HTR-8/SVneo (cell line): ENCODE results near the gene CCNT1.
"Not testable (repeated sequence)": the region's sequence is repeated elsewhere in the genome, so short reads cannot be mapped to it uniquely, and the experiment has no call there.

Experiments used
- DNase-seq: peaks from one replicate; pipeline ENCODE4 v3.0.0; 2011; ENCODE audit warnings: low spot score, mixed read lengths; ENCODE audit not compliant: insufficient read length
- FAIRE-seq: peaks from 2 replicates; lab custom pipeline; 2011; peaks lifted over from hg19 to GRCh38; lab: Jason Lieb, UNC

CCNT1 gene

DNA sequence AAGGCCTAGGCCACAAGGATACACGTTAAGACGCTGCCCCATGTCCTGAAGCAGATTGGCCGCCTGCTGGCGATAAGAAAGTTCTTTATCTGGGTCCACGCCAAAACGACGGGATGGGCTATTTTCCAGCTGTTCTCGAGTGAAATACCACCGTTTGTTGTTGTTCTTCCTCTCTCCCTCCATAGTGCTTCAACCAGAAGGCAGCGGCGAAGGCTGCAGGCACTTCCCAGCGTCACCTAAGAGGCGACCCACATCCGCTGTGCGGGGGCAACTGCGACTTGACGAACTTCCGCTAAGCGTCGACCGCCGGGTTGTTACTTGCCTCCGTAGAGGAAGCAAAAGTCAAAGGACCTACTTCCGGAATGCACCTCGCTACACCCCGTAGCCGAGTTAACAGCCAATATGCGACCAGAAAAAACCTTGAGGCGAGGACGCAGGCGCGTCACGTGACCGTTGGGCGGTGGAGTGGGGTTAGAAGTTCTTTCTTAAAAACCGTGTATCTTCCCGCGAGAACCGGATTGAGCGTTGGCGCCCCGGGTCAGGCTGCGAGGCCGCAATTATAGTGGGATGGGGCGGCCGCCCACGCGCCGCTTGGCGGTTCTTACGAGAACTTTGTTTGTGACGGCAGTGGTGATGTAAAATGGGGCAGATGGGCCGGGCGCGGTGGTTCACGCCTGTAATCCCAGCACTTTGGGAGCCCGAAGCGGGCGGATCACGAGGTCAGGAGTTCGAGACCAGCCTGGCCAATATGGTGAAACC lies at the start of gene CCNT1:
Gene CCNT1, minus strand, starts transcription at position 215 of the 759 bp plus-strand sequence. Its CDS starts 32 bp downstream, at position 183.
- FAIRE-seq: peak; percentile 90

DNA sequence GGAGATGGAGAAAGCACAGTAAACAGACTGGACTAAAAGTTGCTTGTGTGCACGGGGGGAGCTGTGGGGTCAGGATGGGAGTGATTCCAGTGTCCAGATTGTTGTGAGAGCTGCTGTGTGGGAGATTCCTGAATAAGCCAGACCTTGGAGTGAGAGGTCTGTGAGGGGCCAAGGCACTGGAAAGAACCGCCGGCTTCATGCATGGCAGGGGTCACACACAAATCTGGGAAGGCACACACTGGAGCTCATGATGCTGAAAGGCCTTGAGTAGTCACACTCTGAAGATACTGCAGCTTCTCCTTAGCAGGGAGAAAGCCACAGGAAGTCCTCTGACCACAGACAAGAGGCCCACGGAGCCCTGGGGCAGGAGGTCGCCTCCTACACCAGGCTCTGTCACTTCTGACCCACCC lies 49.3 kb upstream of the CCNT1 start:
- FAIRE-seq: no peak
- DNase-seq: no peak

More for the DNA sequence above, at the start of gene CCNT1:
- peak; percentile 100 for DNase-seq

DNA sequence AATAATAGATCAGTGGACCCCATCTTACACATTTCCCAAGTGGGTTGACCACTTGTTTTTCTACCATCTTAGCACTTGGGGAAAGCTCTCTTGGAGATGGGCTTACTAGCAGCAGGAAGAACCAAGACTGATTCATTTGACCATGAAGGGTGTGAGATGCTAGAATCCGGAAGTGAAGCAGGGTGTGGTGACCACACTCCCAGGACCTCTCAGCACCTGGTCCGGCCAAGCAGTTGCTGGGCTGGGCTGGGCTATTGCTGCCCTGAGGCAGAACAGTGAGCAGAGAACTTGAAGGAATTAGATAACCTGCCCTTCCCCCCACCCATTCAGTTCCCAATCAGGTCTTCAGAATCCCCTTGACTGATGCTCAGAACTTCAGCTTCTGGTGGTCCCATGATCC lies 48.0 kb upstream of the CCNT1 start:
- no peak for FAIRE-seq

DNA sequence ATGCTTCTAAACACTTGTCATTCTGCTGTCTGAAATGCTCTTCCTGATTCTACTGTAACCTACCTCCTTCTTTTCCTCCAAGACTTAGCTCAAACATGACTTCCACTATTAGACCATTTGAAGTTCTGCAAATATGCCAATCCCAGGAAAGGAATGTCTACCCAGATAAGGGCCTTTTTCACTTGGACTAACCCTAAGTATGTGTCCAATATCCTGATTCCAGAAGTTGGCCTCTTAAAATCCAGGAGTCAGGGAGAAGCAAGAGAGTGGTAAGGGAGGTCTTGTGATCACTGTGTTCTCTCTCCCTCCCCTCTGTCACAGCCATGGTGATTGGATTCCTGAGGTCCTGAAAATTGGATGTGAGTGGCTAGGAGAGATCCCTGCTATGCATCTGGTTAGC lies 42.2 kb upstream of the CCNT1 start:
- FAIRE-seq (no peak), DNase-seq (no peak)

More for the DNA sequence above, 48.0 kb upstream of the CCNT1 start:
- DNase-seq: no peak

DNA sequence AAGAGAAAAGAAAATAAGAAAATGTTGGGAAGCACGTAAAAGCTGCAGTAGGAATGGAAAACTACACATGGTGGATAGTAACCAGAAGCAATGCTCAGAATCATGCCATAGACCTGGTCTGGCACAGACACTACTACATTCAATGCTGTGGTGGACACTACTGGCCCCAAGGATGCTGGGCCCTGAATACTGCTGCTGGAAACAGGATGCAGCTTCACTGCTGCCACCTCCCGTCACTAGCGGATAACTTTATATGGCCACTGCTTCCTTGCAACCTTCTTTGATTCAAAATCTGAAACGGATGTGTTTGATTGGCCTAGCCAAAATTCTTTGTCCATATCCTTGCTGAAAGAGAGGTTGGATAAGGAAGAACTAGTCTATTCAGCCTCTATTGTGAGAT lies 41.7 kb upstream of the CCNT1 start:
- FAIRE-seq (no peak), DNase-seq (no peak)

DNA sequence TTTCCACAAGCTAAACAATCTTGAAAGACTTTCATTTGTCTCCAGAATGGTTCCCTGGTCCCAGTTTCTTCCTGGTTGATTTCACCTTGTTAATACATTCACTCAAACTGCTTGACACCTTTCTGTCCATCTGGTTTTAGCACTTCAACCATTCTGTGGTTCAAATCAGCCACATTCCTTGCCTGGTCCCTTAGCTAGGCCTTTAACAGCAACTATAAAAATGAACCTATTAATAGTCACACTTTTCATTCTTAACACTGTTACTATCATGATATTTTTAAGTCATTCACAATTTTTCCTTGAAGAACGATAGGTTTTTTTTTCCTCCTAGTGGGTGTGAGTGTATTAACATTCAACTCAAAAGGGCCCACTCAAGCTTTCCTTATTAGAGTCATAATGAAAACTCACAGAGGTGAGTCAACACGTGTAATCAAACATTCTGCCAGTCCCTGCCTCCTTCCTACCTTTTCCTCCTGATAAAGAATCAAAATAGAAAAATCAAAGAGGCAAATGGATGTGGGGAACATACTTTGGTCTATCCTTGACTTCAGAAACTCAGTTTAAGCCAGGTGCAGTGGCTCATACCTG lies 34.4 kb upstream of the CCNT1 start:
- no peak for FAIRE-seq
- DNase-seq: no peak

DNA sequence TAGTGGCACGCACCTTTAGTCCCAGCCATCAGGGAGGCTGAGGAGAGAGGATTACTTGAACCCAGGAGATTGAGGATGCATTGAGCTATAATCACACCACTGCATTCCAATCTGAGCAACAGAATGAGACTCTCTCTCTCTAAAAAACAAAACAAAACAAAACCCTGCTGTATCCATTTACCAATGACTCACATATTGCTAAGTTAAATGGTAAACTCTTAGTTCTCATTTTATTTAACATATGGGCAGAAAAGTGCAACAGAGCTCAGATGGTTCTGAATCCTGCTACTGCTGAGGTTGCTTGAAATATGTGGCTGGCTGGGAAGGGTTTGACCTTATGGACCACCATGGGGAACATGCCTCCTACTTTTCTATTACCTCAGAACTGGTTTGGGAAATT lies 33.7 kb upstream of the CCNT1 start:
- FAIRE-seq (no peak), DNase-seq (no peak)

DNA sequence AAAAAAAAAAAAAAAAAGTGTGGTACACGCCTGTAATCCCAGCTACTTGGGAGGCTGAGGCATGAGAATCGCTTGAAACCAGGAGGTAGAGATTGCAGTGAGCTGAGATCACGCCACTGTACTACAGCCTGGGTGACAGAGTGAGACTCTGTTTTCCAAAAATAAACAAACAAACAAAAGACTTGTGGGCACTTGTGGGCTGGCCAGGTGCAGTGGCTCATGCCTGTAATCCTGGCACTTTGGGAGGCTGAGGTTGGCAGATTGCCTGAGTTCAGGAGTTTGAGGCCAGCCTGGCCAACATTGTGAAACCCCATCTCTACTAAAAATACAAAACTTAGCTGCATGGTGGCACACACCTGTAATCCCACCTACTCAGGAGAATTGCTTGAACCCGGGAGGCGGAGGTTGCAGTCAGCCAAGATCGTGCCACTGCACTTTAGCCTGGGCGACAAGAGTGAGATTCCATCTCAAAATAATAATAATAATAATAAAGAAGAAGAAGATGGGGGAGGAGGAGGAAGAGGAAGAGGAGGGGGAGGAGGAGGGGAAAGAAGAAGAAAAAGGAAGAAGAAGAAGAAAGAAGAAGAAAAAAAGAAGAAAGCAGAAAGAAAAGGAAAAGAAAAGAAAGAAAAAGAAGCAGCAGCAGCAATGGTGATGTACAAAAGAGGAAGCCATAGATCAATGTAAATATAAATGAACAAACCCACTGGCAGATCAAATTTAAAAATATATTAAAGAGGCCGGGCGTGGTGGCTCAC lies 27.9 kb upstream of the CCNT1 start:
- no peak for DNase-seq

DNA sequence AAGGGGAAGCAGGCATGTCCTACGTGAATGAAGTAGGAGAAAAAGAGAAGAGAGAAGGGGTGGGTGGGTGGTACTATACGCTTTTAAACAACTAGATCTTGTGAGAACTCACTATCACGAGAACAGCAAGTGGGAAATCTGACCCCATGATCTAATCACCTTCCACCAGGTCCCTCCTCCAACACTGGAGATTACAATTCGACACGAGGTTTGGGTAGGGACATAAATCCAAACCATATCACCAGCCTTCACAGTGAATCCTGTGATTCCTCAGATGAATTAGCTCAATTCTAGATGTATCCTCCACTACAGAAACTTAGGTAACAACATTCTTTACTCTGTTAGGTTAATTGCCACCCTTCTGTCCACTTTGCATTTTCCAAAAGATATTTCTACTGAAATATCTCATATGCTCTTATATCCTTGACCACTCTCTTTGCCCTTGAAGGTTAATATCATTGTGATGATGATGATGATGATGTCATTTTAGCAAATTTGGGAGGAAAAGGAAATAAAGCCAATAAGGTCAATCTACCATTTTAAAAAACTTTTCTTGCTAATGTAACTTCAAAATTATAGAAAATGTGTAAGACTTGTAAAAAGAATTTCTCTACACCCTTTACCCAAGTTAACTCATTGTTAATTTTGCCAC lies 23.2 kb upstream of the CCNT1 start:
- DNase-seq: no peak
- no peak for FAIRE-seq

More for the DNA sequence above, 27.9 kb upstream of the CCNT1 start:
- no peak for FAIRE-seq

DNA sequence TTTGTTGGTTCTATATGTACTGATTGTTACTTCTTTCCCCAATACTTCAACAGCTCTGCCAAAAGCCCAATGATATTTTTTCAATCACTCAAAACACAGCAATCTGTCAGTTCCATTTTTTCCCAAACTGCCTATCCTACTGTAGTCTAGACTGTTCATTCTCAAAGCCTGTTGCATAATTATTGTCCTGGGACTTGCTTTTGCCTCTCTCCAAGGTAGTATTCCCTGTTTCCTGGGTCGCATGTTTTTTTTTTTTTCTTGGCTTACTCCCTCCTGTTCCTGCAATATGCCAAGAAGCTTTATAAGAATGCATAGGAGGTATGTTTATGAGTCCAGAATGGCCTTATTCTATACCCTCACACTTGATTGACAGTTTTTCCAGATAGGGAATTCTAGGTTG lies 19.9 kb upstream of the CCNT1 start:
- DNase-seq (no peak), FAIRE-seq (no peak)

DNA sequence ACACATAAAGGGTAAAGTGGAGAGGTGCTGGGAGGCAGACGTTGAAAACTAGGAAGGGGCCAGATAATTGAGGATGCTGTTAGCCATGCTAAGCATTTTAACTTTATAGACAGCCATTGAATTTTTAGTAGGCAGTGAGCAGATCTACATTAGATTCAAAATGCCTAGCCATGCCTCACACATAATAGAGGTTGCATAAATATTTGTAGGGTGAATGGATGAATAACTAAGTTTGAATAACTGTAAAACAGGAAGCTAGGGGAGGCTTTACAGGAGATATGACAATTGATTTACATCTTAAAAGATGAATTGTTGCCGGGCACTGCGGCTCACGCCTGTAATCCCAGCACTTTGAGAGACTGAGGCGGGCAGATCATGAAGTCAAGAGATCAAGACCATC lies 12.3 kb upstream of the CCNT1 start:
- FAIRE-seq (no peak), DNase-seq (no peak)

DNA sequence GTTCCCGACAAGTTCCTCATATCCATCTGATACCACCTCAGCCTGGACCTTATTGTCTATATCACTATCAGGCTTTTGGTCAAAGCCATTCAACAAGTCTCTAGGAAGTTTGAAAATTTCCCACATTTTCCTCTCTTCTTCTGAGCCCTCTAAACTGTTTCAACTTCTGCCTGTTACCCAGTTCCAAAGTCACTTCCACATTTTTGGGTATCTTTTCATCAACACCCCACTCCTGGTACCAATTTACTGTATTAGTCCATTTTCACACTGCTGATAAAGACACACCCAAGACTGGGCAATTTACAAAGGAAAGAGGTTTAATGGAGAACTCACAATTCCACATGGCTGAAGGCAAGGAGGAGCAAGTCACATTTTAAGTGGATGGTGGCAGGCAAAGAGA lies 4.2 kb upstream of the CCNT1 start:
- FAIRE-seq, DNase-seq: not testable (repeated sequence)

DNA sequence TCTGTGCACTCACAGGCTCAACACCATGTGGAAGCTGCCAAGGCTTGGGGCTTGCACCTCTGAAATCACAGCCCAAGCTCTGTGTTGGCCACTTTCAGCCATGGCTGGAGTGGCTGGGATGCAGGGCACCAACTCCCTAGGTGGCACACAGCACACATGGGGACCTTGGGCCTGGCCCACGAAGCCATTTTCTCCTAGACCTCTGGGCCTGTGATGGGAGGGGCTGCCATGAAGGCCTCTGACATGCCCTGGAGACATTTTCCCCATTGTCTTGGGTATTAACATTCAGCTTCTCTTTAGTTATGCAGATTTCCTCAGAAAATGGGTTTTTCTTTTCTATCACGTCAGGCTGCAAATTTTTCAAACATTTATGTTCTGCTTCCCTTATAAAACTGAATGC lies 3.7 kb upstream of the CCNT1 start:
- FAIRE-seq, DNase-seq: not testable (repeated sequence)

DNA sequence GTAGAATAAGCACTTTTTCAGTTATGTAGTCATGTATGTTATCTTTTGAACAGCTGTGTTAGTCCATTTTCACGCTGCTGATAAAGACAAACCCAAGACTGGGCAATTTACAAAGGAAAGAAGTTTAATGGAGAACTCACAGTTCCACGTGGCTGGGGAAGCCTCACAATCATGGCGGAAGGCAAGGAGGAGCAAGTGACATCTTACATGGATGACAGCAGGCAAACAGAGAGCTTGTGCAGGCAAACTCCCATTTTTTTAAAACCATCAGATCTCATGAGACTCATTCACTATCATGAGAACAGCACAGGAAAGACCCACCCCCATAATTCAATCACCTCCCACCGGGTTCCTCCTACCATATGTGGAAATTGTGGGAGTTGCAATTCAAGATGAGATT lies 2.5 kb upstream of the CCNT1 start:
- not testable (repeated sequence) for DNase-seq, FAIRE-seq

DNA sequence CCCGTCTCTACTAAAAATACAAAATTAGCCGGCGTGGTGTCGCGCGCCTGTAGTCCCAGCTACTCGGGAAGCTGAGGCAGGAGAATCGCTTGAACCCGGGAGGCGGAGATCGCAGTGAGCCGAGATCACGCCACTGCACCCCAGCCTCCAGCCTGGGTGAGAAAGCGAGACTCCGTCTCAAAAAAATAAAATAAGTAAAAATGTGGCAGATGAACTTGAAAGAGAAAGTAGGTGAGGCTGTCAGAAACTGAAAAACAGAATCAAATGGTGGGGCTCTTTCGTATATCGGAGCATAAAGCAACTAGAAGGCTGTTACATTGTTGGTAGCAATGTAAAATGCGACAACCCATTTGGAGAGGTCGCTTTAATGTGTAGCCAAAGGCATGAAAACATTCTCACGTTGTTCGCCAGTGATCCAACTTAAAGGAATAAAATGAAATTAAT lies 767 bp upstream of the CCNT1 start:
- no peak for FAIRE-seq

DNA sequence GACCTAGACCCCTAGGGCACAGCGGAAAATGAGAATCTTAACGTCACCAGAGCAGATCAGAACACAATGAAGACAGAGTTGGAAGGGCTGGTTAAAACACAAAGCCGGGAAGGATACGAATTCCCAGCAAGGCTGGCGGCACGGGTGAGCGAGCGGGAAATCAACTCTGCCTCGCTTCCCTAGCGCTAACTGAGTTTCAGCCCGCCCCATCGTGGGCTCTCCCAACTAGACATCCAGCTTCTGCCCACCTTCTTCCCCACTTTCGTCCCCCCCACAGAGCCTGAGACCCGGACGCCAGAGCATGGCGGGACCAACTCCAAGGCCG lies 377 bp downstream of the CCNT1 start:
- DNase-seq (no peak), FAIRE-seq (no peak)

More for the DNA sequence above, 767 bp upstream of the CCNT1 start:
- DNase-seq: no peak

DNA sequence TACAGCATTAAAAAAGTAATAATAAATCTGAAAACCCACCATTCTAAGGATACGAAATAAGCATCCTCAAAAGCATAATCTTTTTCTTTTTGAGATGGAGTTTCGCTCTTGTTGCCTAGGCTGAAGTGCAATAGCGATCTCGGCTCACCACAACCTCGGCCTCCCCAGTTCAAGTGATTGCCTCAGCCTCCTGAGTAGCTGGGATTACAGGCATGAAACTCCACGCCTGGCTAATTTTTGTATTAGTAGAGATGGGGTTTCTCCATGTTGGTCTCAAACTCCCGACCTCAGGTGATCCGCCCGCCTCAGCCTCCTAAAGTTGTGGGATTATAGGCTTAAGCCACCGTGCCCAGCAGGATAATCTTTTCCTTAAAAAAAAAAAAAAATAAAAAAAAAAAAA lies 4.3 kb downstream of the CCNT1 start:
- no peak for DNase-seq
- FAIRE-seq: no peak

DNA sequence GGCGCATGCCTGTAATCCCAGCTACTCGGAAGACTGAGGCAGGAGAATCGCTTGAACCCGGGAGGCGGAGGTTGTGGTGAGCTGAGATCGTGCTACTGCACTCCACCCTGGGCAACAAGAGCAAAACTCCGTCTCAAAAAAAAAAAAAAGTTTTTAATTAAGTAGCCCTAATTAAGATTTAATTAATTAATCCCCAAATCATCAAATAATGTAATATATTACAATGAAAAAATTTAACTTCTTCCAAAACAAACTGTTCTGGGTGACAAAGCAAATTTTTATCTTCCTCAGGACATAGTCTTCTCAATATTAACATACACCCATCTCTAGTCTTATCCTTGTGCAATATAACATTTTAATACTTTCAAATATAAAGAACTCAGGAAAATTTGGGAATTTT lies 17.7 kb downstream of the CCNT1 start:
- not testable (repeated sequence) for FAIRE-seq, DNase-seq

DNA sequence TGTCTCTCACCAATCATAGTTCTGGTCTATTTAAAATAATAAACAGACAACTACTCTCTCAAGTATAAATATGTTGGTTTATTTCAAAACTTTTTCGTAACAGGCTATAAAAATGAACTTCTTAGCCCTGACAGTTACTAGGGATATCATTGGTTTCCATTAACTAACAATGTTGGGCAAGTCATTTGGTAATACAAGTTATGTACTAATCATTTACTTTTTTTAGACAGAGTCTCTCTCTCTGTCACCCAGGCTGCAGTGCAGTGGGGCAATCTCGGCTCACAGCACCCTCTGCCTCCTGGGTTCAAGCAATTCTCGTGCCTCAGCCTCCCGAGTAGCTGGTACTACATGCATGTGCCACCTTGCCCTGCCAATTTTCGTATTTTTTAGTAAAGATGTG lies 19.9 kb downstream of the CCNT1 start:
- no peak for DNase-seq
- no peak for FAIRE-seq

DNA sequence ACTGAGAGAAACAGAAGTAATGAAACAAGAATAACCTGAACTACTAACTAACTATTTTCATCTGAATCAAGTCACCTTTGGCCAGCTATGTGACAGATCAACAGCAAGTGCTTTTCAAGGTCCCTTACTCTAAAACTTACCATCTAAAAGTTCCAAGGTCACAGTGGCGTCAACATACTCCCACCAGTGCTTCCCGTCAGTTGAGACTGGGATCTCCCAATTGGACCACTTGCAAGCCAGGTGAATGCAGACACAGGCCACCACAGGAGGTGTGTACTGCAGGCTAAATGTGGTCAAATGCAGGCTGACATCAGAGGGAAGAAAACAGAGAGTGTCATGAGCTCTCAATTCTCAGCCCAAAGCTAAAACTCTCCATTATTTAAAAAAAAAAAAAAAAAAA lies 20.6 kb downstream of the CCNT1 start:
- DNase-seq (no peak), FAIRE-seq (no peak)

DNA sequence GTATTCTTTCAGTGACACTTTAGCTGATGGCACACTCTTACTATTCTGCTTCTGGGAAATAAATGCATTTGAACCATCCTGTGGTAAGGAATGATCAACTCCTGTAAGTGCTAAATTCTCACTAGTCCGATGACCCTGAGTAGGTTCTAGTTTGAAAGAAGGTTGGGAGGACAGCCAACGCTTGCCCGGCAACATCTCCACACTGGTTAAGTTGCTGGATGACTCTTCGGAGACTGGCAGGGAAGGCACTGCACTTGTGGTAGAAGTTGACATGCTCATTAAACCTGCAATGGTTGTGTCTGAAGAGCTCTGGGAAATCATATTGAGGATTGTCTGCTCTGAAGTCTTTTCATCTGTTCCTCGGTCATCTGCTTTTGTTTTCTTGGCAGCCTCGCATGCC lies 22.5 kb downstream of the CCNT1 start:
- FAIRE-seq: no peak

More for the DNA sequence above, 22.5 kb downstream of the CCNT1 start:
- no peak for DNase-seq
